SK-N-DZ (cell line): Measurements from ENCODE around the gene CASQ2.

ENCODE experiments used
- DNase-seq: peaks from one replicate; pipeline ENCODE4 v3.0.0-alpha.2; 2015; ENCODE audit warnings: low spot score

CASQ2 gene

DNA sequence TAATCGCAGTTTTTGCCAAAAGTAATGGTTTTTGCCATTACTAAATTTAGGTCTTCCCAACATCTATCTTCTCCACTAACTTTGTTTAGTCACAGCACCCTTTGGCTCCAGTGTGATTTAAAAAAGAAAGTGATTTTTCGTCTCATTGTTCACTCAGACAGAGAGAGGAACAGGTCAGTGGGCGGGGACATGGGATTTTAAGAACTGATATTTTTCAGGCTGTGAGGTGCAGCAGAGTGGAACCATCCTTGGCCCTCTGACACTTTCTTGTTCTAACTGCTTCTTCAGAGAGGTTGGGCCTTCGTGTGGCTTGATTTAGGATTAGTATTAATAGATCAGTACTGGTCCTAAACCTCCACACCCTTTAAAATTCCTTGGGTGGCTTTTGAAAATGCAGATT is 38.8 kb downstream of the CASQ2 start:
- no peak for DNase-seq

DNA sequence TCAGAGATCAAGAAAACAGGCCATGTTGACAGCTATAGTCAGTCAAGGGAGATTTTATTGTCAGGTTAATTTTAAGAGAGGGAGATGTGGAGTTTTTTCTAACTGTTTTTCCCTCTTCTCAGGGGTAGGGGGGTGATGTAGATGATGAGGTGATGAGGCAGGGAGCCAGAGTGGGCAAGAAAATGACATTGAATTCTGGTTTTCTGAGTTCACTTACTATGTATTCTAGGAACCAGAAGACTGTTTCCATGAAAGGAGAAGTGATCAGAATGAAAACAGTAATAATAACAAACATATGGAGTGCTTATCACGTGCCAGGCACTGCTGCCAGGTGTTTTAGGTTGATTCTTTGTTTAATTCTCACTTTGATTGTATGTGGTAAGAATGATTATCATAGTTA is 40.2 kb downstream of the CASQ2 start:
- DNase-seq = no peak

DNA sequence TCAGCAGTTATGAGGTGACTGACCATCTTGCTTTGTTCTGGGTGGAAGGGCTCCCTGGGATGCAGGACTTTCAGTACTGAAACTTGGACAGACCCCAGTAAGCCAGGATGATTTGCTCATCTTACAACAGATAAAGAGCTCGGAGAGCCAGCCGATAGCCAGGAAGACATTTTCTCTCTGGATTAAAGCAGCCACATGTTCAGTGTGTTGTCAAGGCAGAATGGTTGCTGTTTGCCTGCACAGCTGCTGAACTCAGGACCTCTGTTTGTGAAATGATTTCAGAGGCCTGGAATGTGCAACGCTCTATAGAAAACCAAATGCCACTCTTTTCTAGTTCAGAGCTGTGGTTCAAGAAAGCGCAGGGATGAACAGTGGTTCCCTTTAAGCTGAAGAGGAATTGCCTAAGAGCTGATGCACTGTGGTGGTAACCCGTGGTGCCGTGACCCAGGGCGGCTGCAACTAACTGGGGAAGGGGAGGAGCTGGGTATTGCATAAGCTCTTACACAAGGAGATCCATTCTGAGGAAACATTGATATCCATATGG is 40.7 kb downstream of the CASQ2 start:
- DNase-seq = no peak

DNA sequence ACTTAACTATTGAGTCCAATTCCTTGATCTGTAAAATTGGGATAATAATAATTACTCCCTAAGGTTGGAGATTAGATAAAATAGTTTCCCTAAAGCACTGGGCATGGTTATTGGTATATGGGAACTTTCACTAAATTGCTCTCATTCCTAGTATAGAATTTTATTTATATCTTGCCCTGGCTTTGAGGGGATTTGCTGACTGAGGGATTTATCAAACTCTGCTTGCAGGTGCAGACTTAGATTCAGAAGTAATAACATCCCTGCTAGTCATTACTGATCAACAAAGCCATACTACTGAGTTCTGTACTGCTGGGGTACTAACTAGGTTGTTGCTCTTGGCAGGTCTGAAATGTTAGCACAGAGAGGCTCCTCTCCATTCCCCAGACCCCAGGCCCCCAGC is 41.9 kb downstream of the CASQ2 start:
- DNase-seq = no peak

DNA sequence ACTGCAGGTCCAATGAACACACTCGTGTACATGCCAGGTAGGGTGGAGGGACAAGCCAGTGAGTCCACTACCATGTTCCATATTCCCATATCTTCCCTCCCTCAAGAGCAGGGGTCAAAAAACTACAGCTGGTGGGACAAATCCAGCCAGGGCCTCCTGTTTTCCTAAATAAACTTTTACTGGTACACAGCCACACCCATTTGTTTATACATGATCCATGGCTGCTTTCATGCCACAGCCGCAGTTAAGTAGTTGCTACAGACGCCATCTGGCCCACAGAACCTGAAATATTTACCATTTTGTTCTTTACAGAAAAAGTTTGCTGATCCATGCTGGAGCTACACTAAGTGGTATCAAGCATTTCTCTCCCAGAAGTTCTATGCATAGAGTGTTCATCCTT is 42.4 kb downstream of the CASQ2 start:
- no peak for DNase-seq

DNA sequence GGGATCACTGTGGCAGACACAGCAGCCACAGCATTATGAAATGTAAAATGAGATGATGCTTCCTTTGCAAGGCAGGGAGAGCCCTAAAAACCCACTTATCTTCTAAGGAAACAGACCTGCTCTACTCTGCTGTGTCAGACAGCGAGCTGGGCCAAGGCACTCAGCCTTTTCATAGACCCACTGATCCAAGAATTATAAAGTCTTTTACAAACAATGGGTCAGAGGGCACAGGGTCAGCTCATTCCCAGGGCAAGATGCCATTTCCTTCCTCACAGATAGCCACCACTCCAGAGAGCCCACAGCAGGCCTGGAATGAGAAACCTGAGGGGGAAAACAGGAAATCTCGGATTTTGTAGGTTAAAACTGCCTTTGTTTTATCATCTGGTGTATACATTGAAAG is 42.9 kb downstream of the CASQ2 start:
- no peak for DNase-seq

DNA sequence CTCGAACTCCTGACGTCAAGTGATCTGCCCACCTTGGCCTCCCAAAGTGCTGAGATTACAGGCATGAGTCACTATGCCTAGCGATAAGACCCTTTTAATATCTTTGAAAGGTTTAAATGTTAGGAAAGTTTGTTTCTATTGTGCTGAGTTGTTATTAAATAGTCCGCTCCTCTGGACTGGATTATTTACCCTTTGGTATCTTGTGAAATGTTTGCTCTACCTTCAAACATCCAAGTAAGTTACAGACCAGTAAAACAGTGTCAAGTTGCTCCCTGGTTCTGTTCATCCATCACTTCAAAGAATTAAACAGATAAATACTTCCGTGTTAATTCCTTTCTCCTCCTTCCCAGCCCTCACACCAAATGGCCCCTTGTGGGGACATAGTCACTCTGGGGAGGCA is 44.8 kb downstream of the CASQ2 start:
- no peak for DNase-seq

DNA sequence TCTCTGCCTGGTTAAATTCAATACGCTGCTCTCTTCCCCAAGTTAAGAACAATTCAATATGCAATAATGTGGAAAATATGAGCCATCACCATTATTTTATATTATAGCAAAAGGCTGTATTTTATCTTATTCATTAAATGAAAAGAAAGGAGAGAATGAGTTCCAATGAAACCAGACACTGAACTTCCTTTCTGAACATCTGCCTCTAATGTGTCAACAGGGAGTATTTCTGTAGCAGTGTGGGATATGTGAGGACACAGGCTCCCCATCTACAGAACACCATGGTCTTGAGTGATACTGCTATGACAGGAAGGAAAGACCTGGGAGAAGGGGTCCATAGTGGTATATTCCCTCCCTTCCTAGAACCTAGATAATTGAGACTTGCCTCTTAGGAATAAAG is 46.3 kb downstream of the CASQ2 start:
- no peak for DNase-seq

DNA sequence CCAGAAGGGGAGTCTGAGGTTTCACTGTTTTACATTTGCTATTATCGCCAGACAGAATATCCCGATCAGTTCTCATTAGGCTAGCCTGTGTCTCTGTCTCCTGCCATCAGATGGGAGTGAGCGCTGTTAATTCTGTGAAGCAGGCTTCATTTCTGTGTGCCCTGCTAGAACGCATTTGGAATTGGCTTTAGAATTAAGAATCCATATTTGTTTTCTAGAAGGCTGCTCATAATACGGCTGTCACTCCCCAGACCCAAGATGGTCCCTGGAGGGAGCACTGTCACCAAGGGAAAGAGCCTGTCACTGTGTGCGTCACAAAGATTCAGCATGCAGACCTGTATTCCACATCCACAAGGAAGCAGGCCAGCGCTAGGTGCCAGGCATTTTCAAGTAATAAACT is 49.2 kb downstream of the CASQ2 start:
- DNase-seq = peak; percentile 28

DNA sequence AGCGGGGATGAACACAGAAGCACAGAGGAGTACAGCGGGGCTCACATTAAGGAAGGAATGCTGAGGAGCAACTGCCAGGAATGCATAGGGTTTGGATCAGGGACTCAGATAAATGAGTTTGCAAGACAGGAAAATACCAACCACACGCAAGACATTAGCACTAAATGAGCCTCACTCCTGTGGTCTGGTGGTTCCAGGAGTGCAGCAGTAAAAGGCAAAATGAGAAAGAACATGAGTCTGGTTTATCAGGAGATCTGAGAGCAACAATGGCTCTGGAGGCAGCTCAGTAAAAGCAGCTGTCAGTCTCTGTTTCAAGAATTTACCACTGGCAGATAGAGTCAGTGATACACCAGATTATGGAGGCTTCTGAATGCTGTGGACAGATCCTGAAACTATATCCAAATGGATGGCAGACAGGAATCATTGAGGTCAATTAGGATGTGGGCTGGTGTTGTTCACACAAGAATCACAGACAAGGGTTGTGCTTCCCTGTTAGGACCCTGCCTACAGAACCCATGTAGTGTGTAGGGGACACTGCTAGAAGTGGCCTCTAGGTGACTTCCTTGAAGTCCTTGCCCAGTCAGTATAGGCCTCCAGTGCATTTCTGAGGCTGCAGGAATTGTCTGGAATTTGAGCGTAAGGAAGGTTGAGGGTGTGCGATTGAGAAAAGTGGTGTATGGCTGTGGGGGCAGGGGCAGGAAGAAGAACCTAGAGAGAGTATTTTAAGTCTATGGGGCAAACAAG is 50.3 kb downstream of the CASQ2 start:
- peak; percentile 78 for DNase-seq

DNA sequence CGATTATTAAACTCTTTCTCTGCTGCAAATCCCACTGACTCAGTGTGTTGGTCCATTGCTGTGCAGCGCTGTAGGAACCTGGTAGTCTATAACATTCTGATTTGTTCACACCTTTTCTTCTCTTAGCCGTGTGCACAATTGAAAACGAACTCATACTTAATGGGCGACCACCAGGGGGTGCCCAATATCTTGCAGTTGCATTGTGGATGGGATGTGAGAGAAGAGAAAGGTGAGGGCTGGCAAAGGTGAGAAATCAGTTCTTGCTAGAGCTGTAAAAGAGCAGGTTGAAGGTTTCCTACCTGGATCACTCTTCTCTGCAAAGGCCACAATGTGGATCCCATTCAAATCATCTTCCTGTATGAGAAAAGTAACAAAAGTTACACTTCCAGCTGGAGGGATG is 51.0 kb downstream of the CASQ2 start:
- DNase-seq = peak; percentile 38

DNA sequence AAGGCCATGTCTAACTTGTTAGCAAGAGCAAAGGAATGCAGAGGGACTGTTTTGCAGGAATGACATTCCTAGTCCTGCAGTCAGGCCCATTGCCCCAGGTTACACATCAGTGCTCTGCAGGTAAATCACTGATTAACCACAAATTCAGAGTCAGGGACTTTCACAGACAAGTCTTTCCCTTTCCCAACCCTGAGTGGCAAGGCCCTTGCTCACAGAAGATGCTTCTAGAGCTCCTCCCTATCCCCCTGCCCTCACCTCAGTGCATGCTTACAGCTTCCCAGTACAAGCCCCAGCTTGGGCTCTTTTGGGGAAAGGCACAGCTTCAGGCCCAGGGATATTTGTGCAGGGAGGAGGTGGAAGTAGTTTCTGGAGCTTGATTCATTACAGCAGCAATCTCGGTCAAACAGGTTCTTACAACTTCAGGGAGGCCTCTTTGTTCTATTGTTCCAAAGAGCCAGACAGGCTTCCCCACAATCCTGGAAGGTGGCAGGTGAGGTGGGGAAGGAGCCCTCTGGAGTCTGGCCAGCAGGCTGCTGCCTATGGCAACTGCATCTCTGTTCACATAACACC is 53.9 kb downstream of the CASQ2 start:
- no peak for DNase-seq

DNA sequence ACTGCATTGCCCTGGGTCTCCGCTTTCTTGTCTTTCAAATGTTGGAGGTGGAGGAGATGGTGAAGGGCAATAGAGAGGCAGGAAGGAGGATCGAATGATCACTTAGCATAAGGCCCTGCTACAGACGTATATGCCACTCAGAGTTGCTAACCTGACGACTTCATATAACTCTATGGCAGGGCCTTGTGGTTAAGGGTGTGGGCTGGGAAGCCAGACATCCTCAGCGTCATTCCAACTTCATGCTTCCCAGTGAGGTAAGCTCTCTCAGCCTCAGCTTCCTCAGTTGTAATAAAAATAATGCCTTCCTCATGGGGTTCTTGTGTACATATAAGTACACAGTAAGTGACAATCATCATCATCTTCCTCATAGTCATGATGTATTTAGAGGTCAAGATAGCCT is 54.6 kb downstream of the CASQ2 start:
- no peak for DNase-seq

DNA sequence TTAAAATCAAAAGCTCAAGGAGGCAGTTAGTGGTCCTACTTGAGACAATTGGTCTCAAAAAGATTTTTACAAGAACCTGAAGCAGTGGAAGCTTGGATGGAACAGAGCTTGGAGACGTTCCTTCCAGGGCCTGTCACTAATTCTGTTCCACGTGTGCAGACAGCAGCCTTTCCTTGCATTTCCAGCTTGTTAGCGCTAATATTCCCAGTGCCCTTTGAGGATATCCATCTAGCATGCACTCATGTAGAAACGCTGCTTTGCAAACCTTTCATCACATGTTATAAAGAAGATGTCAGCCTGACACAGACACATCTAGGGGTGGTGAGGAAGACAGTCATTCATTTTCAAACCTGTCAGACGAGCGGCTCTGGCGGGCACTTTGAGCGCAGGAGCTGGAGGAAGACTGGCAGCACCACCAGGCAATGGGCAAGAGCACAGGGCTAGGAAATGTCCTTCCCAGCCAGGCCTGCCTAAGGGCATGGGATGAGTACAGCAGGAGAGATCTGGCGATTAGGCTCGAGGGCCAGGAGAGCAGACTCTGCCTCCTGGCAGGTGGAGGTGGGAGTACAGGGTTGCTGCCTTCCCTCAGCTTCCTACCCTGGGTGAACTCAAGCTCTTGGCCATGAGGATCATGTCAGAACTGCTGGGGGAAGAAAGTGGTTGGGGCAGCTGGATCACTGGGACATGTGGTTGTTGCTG is 55.5 kb downstream of the CASQ2 start:
- no peak for DNase-seq

DNA sequence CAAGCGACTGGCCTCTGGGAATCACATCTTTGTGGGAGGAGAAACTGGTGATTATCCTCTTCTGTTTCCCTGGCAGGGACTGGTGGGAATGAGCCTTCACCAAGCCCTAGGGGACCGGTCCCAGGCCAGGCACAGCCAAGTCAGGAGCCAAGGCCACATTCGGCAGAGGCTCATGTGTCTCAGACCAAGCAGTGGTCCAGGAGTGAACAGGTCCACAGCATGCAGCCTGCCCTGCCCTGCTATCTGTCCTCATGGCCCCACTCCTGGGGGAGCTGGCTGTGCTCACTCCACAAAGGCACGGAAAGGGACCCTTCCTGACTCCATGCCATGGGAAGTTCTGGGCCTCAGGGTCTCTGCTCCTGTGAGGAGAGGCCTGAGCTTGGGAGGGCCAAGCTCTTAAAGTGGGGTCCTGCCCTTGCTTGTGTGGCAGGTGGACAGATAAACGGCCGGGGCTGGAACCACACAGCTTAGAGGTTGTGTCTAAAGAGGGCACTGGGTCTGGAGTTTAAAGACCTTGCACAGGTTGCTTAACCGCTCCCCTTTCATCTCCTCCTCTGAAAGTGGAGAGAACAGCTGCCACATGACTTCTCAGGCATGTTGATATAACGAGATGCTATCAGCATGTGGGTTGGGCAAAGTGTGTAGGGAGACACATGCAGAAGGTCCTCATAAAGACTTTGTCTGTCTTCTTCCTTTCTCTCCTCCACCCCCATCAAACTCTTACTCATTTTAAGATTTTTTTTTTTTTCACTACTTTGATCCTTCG is 57.5 kb downstream of the CASQ2 start:
- DNase-seq = peak; percentile 34

DNA sequence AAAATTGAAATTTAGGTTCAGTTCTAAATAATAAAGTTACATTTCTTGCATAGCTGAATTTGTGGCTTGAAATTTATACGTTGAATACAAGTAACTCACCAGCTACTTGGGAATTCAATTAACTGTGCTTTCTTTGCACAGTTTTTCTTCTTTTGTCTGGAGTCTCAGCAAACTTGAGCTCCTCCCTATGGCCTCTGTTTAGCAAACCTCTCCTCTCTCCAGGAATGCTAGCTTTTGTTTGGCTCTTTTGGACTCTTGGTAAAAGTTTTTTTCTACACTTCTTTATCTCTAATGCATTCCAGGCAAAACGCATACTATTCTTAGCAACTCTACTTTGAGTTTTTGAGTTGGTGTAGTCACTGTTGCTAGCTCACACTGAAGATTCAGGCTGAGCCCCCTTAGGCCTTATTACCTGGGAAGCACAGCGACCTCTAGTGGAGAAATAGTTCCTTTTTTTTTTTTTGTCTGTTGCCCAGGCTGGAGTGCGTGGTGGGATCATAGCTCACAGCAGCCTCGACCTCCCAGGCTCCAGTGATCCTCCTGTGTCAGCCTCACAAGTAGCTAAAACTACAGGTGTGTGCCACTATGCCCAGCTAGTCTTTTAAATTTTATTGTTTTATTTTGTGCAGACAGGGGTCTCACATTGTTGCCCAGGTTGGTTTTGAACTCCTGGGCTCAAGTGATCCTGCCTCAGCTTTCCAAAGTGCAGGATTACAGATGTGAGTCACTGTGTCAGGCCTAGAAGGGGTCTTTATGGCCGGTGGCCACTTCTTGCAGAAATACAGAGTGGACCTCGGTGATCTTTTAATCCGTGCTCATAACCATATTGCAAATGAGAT is 61.7 kb downstream of the CASQ2 start:
- peak; percentile 30 for DNase-seq

DNA sequence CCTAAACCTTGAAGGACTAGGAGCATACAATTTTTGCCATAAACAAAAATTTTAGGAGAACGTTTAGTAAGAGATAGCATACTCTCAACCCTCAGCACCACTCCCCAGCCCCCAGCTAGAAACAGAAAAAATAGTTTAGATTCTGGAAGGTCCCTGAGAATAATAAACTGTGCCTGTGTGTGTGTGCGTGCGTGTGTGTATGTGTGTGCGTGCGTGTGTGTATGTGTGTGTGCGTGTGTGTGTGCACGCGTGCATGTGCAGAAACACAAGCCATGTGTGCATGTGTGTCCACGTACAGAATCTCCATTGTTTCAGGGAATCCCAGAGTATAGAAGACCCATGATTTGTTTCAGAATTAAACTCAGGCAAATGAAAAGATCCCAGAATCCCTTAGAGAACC is 62.6 kb downstream of the CASQ2 start:
- no peak for DNase-seq

DNA sequence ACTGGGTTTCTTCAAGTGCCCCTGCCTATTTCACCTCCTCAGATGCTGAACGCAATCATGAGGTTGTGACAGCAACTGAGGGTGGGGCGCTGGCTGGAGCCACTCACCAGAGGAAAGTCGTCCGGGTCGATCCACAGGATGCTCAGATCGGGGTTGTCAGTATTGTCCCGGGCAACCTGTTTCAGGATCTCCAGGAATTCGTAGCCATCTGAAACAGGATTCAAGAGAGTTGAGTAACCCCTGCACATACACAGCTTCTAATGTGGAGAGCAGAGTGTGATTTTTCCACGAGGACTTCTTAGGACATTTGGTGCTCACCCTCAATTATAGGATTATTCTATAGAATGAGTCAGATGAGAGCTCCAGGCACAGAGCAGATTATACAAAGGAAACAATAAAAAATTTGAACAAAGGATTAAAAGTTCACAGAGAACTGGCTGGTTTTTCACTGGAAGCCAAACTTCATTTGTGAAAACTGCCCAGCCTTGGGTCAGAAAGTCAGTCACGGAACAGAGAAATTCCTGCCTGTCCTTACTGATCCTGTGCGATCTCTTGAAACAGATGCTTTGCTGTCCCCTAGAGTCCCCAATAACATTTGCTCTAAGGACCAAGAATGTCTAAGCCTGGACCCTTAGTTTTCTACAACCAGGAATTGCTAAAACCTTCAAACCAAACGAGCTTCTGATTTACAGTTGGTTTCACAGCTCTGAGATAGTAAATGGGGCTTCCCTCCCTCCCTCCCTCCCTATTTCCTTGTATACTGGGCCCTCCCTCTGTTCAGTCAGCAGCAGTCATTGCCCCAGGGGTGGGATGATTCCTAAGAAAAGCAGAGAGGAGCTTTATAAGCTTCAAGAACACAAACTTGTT is 63.2 kb downstream of the CASQ2 start:
- no peak for DNase-seq

DNA sequence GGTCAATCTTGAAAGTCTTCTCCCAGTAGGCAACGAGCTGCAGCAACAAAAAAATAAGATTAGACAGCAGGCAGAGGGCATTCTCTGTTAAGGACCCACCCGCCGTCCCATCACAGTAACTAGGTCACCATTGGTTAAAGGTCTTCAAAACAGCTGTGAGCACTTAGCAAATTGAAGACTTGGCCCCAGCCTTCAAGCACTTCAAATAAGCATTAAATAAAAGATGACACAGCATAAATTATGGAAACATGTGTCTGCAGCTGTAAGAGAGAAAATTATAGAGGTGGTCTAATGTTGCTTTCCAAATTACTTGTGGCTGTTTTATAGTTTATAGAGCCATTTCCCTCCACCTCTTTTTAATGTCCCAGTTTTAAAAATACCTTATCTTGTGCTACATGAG is 65.6 kb downstream of the CASQ2 start:
- no peak for DNase-seq

DNA sequence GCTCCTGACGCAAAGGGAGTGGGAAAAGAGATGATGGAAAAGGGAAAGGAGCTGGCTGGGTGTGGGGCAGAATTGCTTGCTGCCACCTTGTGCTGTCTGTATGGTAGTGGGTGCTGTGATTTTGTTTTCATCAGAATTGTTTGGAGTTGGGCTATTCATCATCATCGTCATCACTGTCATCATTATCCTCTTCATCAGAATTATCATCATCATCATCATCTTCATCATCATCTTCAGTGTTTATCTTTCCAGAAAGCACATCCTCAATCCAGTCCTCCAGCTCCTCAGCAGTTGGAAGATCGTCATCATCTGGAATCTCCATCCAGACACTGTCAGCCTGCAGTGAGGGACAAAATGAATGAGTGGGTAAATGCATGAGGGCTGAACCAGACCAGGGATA is 67.4 kb downstream of the CASQ2 start:
- no peak for DNase-seq
